Measurements from ENCODE around the gene CALML6.

Gene CALML6

GRCh38 chr1:1898246-1898933, 16.7 kb upstream of the CALML6 start:
- DNase-seq (ENCODE audit: low spot score in 2 of 2), result no peak
- ATAC-seq (ENCODE audit: low read depth), result no peak
- peaks cover 18% of the 10 kb centered on the region for H3K4me1 Mint-ChIP-seq
- peaks cover 10% of the 10 kb centered on the region for H3K27me3 Mint-ChIP-seq
- H3K27ac Mint-ChIP-seq, result no peak overlapping the region
- no peaks in the 10 kb centered on the region for H3K36me3 Mint-ChIP-seq
- H3K4me3 Mint-ChIP-seq, result no peak overlapping the region
- no peaks in the 10 kb centered on the region for H3K9me3 Mint-ChIP-seq

- DNase-seq (ENCODE audit: low spot score in 2 of 2) (no peak), ATAC-seq (ENCODE audit: low read depth) (peak; percentile 42)
- peaks cover 16% of the 10 kb centered on the region for H3K4me1 Mint-ChIP-seq
- H3K4me3 Mint-ChIP-seq, result no peak overlapping the region
- no peaks in the 10 kb centered on the region for H3K9me3 Mint-ChIP-seq
- H3K36me3 Mint-ChIP-seq, result no peaks in the 10 kb centered on the region
- H3K27ac Mint-ChIP-seq, result no peak overlapping the region
- peaks cover 10% of the 10 kb centered on the region for H3K27me3 Mint-ChIP-seq
Observed at GRCh38 chr1:1899266-1899966, 15.6 kb upstream of the CALML6 start.

- ATAC-seq (ENCODE audit: low read depth) (no peak), DNase-seq (ENCODE audit: low spot score in 2 of 2) (no peak)
- Mint-ChIP-seq H3K4me3 (no peak overlapping the region), H3K27ac (no peak overlapping the region), H3K9me3 (no peaks in the 10 kb centered on the region), H3K4me1 (peaks cover 11% of the 10 kb centered on the region), H3K27me3 (peaks cover 10% of the 10 kb centered on the region), H3K36me3 (no peaks in the 10 kb centered on the region)
Observed at GRCh38 chr1:1899967-1900327, 15.1 kb upstream of the CALML6 start.

GRCh38 chr1:1900883-1901640, 14.0 kb upstream of the CALML6 start:
- ATAC-seq (ENCODE audit: low read depth) (no peak), DNase-seq (ENCODE audit: low spot score in 2 of 2) (no peak)
- Mint-ChIP-seq H3K27ac (no peak overlapping the region), H3K4me1 (peaks cover 4% of the 10 kb centered on the region), H3K36me3 (no peaks in the 10 kb centered on the region), H3K9me3 (no peaks in the 10 kb centered on the region), H3K4me3 (no peak overlapping the region), H3K27me3 (peaks cover 6% of the 10 kb centered on the region)

- H3K27me3 Mint-ChIP-seq, result peaks cover 4% of the 10 kb centered on the region
- no peaks in the 10 kb centered on the region for H3K9me3 Mint-ChIP-seq
- H3K4me1 Mint-ChIP-seq, result peaks cover 8% of the 10 kb centered on the region
- DNase-seq (ENCODE audit: low spot score in 2 of 2) (no peak), ATAC-seq (ENCODE audit: low read depth) (no peak)
- H3K4me3 Mint-ChIP-seq, result no peak overlapping the region
- no peaks in the 10 kb centered on the region for H3K36me3 Mint-ChIP-seq
- H3K27ac Mint-ChIP-seq, result no peak overlapping the region
Observed at GRCh38 chr1:1901641-1902294, 13.3 kb upstream of the CALML6 start.

GRCh38 chr1:1903224-1903623, 11.8 kb upstream of the CALML6 start:
- ATAC-seq (ENCODE audit: low read depth) (no peak), DNase-seq (ENCODE audit: low spot score in 2 of 2) (no peak)
- no peaks in the 10 kb centered on the region for H3K9me3 Mint-ChIP-seq
- peaks cover 8% of the 10 kb centered on the region for H3K4me1 Mint-ChIP-seq
- no peaks in the 10 kb centered on the region for H3K36me3 Mint-ChIP-seq
- no peak overlapping the region for H3K27ac Mint-ChIP-seq
- no peak overlapping the region for H3K4me3 Mint-ChIP-seq
- peaks cover 4% of the 10 kb centered on the region for H3K27me3 Mint-ChIP-seq

GRCh38 chr1:1906185-1907097, 8.6 kb upstream of the CALML6 start:
- Mint-ChIP-seq H3K36me3 (no peaks in the 10 kb centered on the region), H3K4me3 (peak overlapping the region; percentile 44), H3K4me1 (peaks cover 15% of the 10 kb centered on the region), H3K27me3 (peaks cover 3% of the 10 kb centered on the region), H3K27ac (peak overlapping the region; percentile 17), H3K9me3 (no peaks in the 10 kb centered on the region)
- ATAC-seq (ENCODE audit: low read depth), result peak; percentile 18
- peak; percentile 65 to 69 for DNase-seq (ENCODE audit: low spot score in 2 of 2)

- H3K27me3 Mint-ChIP-seq, result peaks cover 6% of the 10 kb centered on the region
- no peak overlapping the region for H3K27ac Mint-ChIP-seq
- peaks cover 15% of the 10 kb centered on the region for H3K4me1 Mint-ChIP-seq
- H3K9me3 Mint-ChIP-seq, result no peaks in the 10 kb centered on the region
- DNase-seq (ENCODE audit: low spot score in 2 of 2) (no peak), ATAC-seq (ENCODE audit: low read depth) (peak; percentile 10)
- peak overlapping the region; percentile 46 for H3K4me3 Mint-ChIP-seq
- no peaks in the 10 kb centered on the region for H3K36me3 Mint-ChIP-seq
Observed at GRCh38 chr1:1907098-1907736, 7.8 kb upstream of the CALML6 start.

GRCh38 chr1:1908506-1908791, 6.6 kb upstream of the CALML6 start:
- no peak for DNase-seq (ENCODE audit: low spot score in 2 of 2)
- H3K27ac Mint-ChIP-seq, result no peak overlapping the region

GRCh38 chr1:1910033-1910465, 5.0 kb upstream of the CALML6 start:
- H3K9me3 Mint-ChIP-seq, result no peaks in the 10 kb centered on the region
- ATAC-seq (ENCODE audit: low read depth), result no peak
- peak overlapping the region; percentile 81 for H3K4me3 Mint-ChIP-seq
- peak overlapping the region; percentile 86 for H3K27ac Mint-ChIP-seq
- peaks cover 5% of the 10 kb centered on the region for H3K27me3 Mint-ChIP-seq
- no peak for DNase-seq (ENCODE audit: low spot score in 2 of 2)
- peaks cover 15% of the 10 kb centered on the region for H3K4me1 Mint-ChIP-seq
- H3K36me3 Mint-ChIP-seq, result no peaks in the 10 kb centered on the region

More at GRCh38 chr1:1908506-1908791, 6.6 kb upstream of the CALML6 start:
- Mint-ChIP-seq H3K36me3 (no peaks in the 10 kb centered on the region), H3K4me3 (peak overlapping the region; percentile 80), H3K4me1 (peaks cover 15% of the 10 kb centered on the region), H3K27me3 (peaks cover 3% of the 10 kb centered on the region), H3K9me3 (no peaks in the 10 kb centered on the region)
- ATAC-seq (ENCODE audit: low read depth), result no peak

GRCh38 chr1:1910651-1911331, 4.3 kb upstream of the CALML6 start:
- peaks cover 5% of the 10 kb centered on the region for H3K27me3 Mint-ChIP-seq
- peak overlapping the region; percentile 81 for H3K4me3 Mint-ChIP-seq

GRCh38 chr1:1911350-1912041, 3.6 kb upstream of the CALML6 start:
- Mint-ChIP-seq H3K4me1 (peaks cover 10% of the 10 kb centered on the region), H3K4me3 (no peak overlapping the region), H3K27ac (no peak overlapping the region), H3K36me3 (no peaks in the 10 kb centered on the region), H3K9me3 (no peaks in the 10 kb centered on the region), H3K27me3 (peaks cover 8% of the 10 kb centered on the region)
- ATAC-seq (ENCODE audit: low read depth) (no peak), DNase-seq (ENCODE audit: low spot score in 2 of 2) (no peak)

More at GRCh38 chr1:1910651-1911331, 4.3 kb upstream of the CALML6 start:
- H3K9me3 Mint-ChIP-seq, result no peaks in the 10 kb centered on the region
- ATAC-seq (ENCODE audit: low read depth) (no peak), DNase-seq (ENCODE audit: low spot score in 2 of 2) (no peak)
- H3K27ac Mint-ChIP-seq, result no peak overlapping the region
- H3K36me3 Mint-ChIP-seq, result no peaks in the 10 kb centered on the region
- peaks cover 15% of the 10 kb centered on the region for H3K4me1 Mint-ChIP-seq

All from memory B cell (primary cell).